ENCODE results near the gene CAP2.

DNA sequence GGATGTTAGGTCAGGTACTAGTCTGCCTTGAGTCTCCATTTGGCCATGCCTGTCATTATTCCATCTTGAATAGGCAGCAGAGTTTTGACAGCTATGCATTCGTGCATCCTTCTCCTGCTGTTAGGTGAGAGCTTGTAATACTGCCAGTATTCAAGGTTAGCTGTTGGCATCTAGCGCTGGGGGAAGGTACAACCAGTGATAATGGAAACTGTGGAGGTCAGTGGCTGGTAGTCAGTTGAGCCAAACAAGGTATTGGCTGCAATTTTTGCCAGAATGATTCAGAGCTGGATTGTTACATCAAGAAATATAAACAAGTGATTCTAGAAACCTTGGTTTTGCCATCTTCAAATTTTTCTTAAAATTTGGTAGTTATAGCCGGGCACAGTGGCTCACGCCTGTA is 213.2 kb downstream of the CAP2 start:
- TF ChIP-seq, protein P1, sequence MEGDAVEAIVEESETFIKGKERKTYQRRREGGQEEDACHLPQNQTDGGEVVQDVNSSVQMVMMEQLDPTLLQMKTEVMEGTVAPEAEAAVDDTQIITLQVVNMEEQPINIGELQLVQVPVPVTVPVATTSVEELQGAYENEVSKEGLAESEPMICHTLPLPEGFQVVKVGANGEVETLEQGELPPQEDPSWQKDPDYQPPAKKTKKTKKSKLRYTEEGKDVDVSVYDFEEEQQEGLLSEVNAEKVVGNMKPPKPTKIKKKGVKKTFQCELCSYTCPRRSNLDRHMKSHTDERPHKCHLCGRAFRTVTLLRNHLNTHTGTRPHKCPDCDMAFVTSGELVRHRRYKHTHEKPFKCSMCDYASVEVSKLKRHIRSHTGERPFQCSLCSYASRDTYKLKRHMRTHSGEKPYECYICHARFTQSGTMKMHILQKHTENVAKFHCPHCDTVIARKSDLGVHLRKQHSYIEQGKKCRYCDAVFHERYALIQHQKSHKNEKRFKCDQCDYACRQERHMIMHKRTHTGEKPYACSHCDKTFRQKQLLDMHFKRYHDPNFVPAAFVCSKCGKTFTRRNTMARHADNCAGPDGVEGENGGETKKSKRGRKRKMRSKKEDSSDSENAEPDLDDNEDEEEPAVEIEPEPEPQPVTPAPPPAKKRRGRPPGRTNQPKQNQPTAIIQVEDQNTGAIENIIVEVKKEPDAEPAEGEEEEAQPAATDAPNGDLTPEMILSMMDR (IDR thresholded peaks at IDR 0.05), result no peak
- no peak for TF ChIP-seq POLR2A (IDR thresholded peaks at IDR 0.05)
